Measurements from ENCODE around the gene ATG3.

The ATG3 gene

GRCh38 chr3:112561734-112562529, at the start of gene ATG3, which contains the start of gene SLC35A5:
Gene ATG3 (minus strand): TSS chr3:112561962. CDS start chr3:112561528, 434 bp downstream.
Gene SLC35A5 (plus strand): TSS chr3:112562045. CDS start chr3:112563404, 1,359 bp downstream.
- no peak for TF ChIP-seq CTCF (IDR thresholded peaks at IDR 0.05; ENCODE audit: low read depth, low read length)
- peak within 1 kb of the TSS; percentile 94 to 99 for H3K4me3 ChIP-seq (replicated peaks in 1 of 2; ENCODE audit: low read depth in 2 of 2, low read length in 2 of 2)
- peak; percentile 99 for DNase-seq (ENCODE audit: low read depth in 2 of 2)

- peak; percentile 61 to 71 for DNase-seq (ENCODE audit: low read depth in 2 of 2)
- no peak overlapping the region for H3K4me3 ChIP-seq (replicated peaks in 1 of 2; ENCODE audit: low read depth in 2 of 2, low read length in 2 of 2)
- TF ChIP-seq CTCF (IDR thresholded peaks at IDR 0.05; ENCODE audit: low read depth, low read length) = no peak
Measured at GRCh38 chr3:112610121-112610520, 48.4 kb upstream of the ATG3 start.

GRCh38 chr3:112607863-112608262, 46.1 kb upstream of the ATG3 start:
- TF ChIP-seq CTCF (IDR thresholded peaks at IDR 0.05; ENCODE audit: low read depth, low read length) = no peak
- DNase-seq (ENCODE audit: low read depth in 2 of 2) = no peak
- H3K4me3 ChIP-seq (replicated peaks in 1 of 2; ENCODE audit: low read depth in 2 of 2, low read length in 2 of 2) = no peak overlapping the region

DNA sequence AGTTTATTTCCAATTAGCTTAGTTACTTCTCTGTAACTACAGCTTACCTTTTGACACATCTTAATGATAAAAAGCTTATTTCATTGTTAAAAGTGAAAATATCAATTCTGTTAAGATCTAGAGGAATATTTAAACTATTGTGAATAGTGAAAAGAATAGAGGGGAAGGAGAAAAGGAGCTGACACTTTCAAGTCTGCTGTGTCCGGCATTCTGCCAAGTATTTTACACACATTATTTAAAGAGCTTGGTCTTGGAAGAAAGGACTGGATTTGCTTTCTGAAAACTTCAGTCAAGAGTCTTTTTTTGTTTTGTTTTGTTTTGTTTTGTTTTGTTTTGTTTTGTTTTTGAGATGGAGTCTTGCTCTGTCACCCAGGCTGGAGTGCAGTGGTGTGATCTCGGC, 44.3 kb upstream of the ATG3 start:
- H3K4me3 ChIP-seq (replicated peaks in 1 of 2; ENCODE audit: low read depth in 2 of 2, low read length in 2 of 2) = no peak overlapping the region
- DNase-seq (ENCODE audit: low read depth in 2 of 2) = no peak
- TF ChIP-seq CTCF (IDR thresholded peaks at IDR 0.05; ENCODE audit: low read depth, low read length) = no peak

- DNase-seq (ENCODE audit: low read depth in 2 of 2) = peak; percentile 97 to 99
Measured at GRCh38 chr3:112605285-112605684, 43.5 kb upstream of the ATG3 start.

GRCh38 chr3:112604536-112604935, 42.8 kb upstream of the ATG3 start:
- peak; percentile 84 to 96 for DNase-seq (ENCODE audit: low read depth in 2 of 2)
- TF ChIP-seq CTCF (IDR thresholded peaks at IDR 0.05; ENCODE audit: low read depth, low read length) = no peak
- H3K4me3 ChIP-seq (replicated peaks in 1 of 2; ENCODE audit: low read depth in 2 of 2, low read length in 2 of 2) = no peak overlapping the region

More at GRCh38 chr3:112605285-112605684, 43.5 kb upstream of the ATG3 start:
- H3K4me3 ChIP-seq (replicated peaks in 1 of 2; ENCODE audit: low read depth in 2 of 2, low read length in 2 of 2) = no peak overlapping the region
- TF ChIP-seq CTCF (IDR thresholded peaks at IDR 0.05; ENCODE audit: low read depth, low read length) = no peak
